Measurements from ENCODE around the gene AP2A1.

DNA sequence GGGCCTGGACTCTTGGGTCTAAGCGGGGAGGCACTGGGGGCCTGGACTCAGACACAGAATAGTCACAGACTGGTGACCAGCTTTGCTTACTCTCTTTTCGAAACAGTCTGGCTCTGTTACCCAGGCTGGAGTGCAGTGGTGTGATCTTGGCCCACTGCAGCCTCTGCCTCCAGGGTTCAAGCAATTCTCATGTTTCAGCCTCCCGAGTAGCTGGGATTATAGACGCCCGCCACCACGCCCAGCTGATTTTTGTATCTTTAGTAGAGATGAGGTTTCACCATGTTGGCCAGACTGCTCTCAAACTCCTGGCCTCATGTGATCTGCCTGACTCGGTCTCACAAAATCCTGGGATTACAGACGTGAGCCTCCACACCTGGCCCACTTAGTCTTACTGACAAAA, 62.4 kb downstream of the AP2A1 start:
- TF ChIP-seq, protein P1, sequence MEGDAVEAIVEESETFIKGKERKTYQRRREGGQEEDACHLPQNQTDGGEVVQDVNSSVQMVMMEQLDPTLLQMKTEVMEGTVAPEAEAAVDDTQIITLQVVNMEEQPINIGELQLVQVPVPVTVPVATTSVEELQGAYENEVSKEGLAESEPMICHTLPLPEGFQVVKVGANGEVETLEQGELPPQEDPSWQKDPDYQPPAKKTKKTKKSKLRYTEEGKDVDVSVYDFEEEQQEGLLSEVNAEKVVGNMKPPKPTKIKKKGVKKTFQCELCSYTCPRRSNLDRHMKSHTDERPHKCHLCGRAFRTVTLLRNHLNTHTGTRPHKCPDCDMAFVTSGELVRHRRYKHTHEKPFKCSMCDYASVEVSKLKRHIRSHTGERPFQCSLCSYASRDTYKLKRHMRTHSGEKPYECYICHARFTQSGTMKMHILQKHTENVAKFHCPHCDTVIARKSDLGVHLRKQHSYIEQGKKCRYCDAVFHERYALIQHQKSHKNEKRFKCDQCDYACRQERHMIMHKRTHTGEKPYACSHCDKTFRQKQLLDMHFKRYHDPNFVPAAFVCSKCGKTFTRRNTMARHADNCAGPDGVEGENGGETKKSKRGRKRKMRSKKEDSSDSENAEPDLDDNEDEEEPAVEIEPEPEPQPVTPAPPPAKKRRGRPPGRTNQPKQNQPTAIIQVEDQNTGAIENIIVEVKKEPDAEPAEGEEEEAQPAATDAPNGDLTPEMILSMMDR (IDR thresholded peaks at IDR 0.05): no peak
- TF ChIP-seq POLR2A (IDR thresholded peaks at IDR 0.05): no peak
